Measurements from ENCODE around the gene OR6B1. TPM values are rescaled to one million over a fixed set of nuclear protein-coding genes. Genes with fewer than 3 reads are reported as not detected.

Gene OR6B1
- polyA plus RNA-seq, 1 donor (not counting 4 experiments of a cell fraction or from before 2014, with no cell fraction given) = not detected

DNA sequence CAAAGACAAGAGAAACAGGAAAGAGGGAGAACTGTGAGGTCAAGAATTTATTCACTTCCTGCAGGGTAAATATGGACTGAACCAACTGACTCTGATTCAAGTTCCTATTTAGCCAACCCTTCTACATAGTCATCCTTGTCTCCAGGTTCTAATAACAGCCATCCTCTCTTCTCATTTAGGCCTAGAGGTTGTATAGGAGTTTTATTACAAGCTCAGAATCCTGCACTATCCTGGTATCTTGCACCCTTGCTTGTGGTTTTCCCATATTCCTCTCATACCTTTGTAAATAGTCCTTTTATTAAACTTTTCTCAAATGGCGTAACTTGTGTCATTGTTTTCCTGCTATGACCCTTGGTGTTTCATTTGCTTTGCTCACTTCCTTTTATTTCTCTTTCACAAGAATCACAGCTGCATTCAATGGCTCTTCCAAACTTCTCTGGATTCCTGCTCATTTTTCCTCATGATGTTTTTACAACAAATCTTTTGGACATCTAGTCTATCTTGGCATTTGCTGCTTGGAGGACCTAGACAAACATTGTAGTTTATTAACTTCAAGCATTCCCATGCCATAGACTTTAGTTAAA is 36.3 kb downstream of the OR6B1 start:
- Histone ChIP-seq H3K4me2 (ENCODE audit: control insufficient read depth, extremely low read depth, insufficient read depth, low read depth, low read length) (no peak overlapping the region), H3K79me2 (ENCODE audit: control insufficient read depth, insufficient read depth, low read length) (no peaks in the 10 kb centered on the region), H2AFZ (ENCODE audit: control insufficient read depth, low read length) (no peak overlapping the region), H3K27me3 (ENCODE audit: control insufficient read depth, extremely low read depth, insufficient read depth, low read length) (no peaks in the 10 kb centered on the region), H4K20me1 (ENCODE audit: control insufficient read depth, extremely low read depth, insufficient read depth, low read length) (no peaks in the 10 kb centered on the region), H3K27ac (ENCODE audit: control insufficient read depth, insufficient read depth, low read length) (no peak overlapping the region), H3K9me1 (ENCODE audit: control insufficient read depth, extremely low read depth, insufficient read depth, low read length) (no peaks in the 10 kb centered on the region), H3K36me3 (ENCODE audit: control insufficient read depth in 2 of 2, extremely low read depth in 1 of 2, insufficient read depth in 2 of 2, low read length in 2 of 2) (no peaks in the 10 kb centered on the region), H3K9me3 (ENCODE audit: control insufficient read depth, low read depth, low read length) (no peaks in the 10 kb centered on the region), H3K4me1 (ENCODE audit: control insufficient read depth, extremely low read depth, insufficient read depth, low read length) (no peaks in the 10 kb centered on the region), H3K4me3 (ENCODE audit: control insufficient read depth in 2 of 3, extremely low read depth in 1 of 3, insufficient read depth in 2 of 3, low read depth in 1 of 3, low read length in 3 of 3) (no peak overlapping the region), H3K9ac (ENCODE audit: control insufficient read depth, extremely low read depth, insufficient read depth, low read length) (no peak overlapping the region)
- TF ChIP-seq, protein P1, sequence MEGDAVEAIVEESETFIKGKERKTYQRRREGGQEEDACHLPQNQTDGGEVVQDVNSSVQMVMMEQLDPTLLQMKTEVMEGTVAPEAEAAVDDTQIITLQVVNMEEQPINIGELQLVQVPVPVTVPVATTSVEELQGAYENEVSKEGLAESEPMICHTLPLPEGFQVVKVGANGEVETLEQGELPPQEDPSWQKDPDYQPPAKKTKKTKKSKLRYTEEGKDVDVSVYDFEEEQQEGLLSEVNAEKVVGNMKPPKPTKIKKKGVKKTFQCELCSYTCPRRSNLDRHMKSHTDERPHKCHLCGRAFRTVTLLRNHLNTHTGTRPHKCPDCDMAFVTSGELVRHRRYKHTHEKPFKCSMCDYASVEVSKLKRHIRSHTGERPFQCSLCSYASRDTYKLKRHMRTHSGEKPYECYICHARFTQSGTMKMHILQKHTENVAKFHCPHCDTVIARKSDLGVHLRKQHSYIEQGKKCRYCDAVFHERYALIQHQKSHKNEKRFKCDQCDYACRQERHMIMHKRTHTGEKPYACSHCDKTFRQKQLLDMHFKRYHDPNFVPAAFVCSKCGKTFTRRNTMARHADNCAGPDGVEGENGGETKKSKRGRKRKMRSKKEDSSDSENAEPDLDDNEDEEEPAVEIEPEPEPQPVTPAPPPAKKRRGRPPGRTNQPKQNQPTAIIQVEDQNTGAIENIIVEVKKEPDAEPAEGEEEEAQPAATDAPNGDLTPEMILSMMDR (optimal IDR thresholded peaks at IDR 0.05 in 1 of 3, IDR thresholded peaks at IDR 0.05 in 1 of 3, conservative IDR thresholded peaks at IDR 0.05 in 1 of 3; ENCODE audit: extremely low read depth in 1 of 3, insufficient read depth in 2 of 3, low read length in 3 of 3) = no peak
- TF ChIP-seq EZH2 (IDR thresholded peaks at IDR 0.05; ENCODE audit: low read length) = no peak
- DNase-seq (ENCODE audit: low read depth, low spot score) (no peak), FAIRE-seq (no peak)
- dilution Hi-C loops (cut with MboI; ENCODE audit: extremely low pct_ligation_motif_present, low sequenced_read_pairs) = no loop called here

DNA sequence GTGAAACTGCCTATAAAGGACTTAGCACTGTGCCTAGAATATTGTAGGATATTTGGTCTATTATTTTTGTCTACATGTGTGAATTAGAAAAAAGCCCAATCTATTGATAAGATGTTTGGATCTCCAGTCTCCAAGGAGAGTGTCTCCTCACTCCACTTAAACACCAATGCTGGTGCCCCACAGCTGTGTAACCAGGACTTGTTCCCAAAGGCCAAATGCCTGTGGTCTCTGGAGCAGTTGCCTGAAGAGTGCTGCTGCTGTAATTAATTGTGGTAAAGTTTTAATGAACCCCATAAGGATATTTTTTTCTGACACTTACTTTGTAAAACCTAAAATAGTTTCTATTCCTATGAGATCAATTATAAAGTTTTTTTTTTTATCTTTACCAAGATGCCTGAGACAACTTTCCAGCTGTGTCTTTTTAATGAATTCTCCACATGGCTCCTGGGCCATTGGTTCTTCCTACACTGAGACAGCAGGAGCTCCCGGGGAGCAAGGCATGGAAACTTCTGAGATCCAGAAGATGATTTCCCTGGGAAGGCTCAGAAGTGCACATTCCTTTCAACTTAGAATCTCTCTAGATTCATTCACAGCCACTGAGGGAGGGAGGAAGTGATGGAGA is 37.4 kb downstream of the OR6B1 start:
- Histone ChIP-seq H3K4me1 (ENCODE audit: control insufficient read depth, extremely low read depth, insufficient read depth, low read length) (no peaks in the 10 kb centered on the region), H2AFZ (ENCODE audit: control insufficient read depth, low read length) (no peak overlapping the region), H3K9ac (ENCODE audit: control insufficient read depth, extremely low read depth, insufficient read depth, low read length) (no peak overlapping the region), H3K9me1 (ENCODE audit: control insufficient read depth, extremely low read depth, insufficient read depth, low read length) (no peaks in the 10 kb centered on the region), H3K79me2 (ENCODE audit: control insufficient read depth, insufficient read depth, low read length) (no peaks in the 10 kb centered on the region), H3K36me3 (ENCODE audit: control insufficient read depth in 2 of 2, extremely low read depth in 1 of 2, insufficient read depth in 2 of 2, low read length in 2 of 2) (no peaks in the 10 kb centered on the region), H4K20me1 (ENCODE audit: control insufficient read depth, extremely low read depth, insufficient read depth, low read length) (no peaks in the 10 kb centered on the region), H3K27me3 (ENCODE audit: control insufficient read depth, extremely low read depth, insufficient read depth, low read length) (no peaks in the 10 kb centered on the region), H3K9me3 (ENCODE audit: control insufficient read depth, low read depth, low read length) (no peaks in the 10 kb centered on the region), H3K4me3 (ENCODE audit: control insufficient read depth in 2 of 3, extremely low read depth in 1 of 3, insufficient read depth in 2 of 3, low read depth in 1 of 3, low read length in 3 of 3) (no peak overlapping the region), H3K4me2 (ENCODE audit: control insufficient read depth, extremely low read depth, insufficient read depth, low read depth, low read length) (no peak overlapping the region), H3K27ac (ENCODE audit: control insufficient read depth, insufficient read depth, low read length) (no peak overlapping the region)
- DNase-seq (ENCODE audit: low read depth, low spot score) (no peak), FAIRE-seq (no peak)
- dilution Hi-C loops (cut with MboI; ENCODE audit: extremely low pct_ligation_motif_present, low sequenced_read_pairs) = no loop called here
- TF ChIP-seq EZH2 (IDR thresholded peaks at IDR 0.05; ENCODE audit: low read length) = no peak
- TF ChIP-seq, protein P1 (optimal IDR thresholded peaks at IDR 0.05 in 1 of 3, IDR thresholded peaks at IDR 0.05 in 1 of 3, conservative IDR thresholded peaks at IDR 0.05 in 1 of 3; ENCODE audit: extremely low read depth in 1 of 3, insufficient read depth in 2 of 3, low read length in 3 of 3) = no peak

Data from keratinocyte (primary cell).